Activated CD8-positive, alpha-beta memory T cell treated with anti-CD3 and anti-CD28 coated beads, Interleukin-2, amount 50 U/mL, for 1 hour (primary cell): ENCODE results near the gene ANKRD39.
"Not testable (repeated sequence)": the region's sequence is repeated elsewhere in the genome, so short reads cannot be mapped to it uniquely, and the experiment has no call there.

Experiments used
- DNase-seq: peaks from one replicate; pipeline ENCODE4 v3.0.0-alpha.2; 2020; ENCODE audit errors: extremely low read depth

ANKRD39 gene

DNA sequence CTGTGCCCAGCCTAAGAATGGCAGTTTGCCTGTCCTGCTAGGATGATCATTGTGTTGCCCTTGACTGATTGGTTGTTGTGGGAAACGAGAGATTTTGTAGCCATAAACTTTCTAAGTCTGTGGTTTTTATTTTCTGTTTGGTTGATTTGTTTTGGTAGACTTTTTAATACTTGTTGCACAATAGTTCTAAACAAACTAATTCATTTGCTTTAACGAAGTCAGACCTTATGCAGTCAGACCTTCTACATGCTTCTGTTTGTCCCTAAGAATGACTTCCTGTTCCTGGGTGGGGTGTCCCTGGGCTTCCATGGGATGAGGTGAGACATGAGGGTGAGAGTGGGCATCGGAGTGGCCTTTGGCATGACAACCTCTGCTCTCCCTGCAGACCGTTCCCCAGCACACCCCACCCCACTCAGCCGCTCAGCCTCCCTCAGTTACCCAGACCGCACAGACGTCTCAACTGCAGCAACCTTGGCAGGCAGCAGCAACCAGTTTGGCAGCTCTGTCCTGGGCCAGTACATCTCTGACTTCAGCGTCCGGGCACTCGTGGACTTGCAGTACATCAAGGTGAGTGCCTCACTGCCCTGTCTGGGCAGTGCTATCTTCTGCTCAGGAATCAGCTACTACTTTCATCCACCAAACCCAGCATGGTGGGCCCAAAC lies 49.5 kb downstream of the ANKRD39 start:
- DNase-seq: no peak

GRCh38 chr2:96807127-96807471 lies 50.7 kb downstream of the ANKRD39 start:
- no peak for DNase-seq

DNA sequence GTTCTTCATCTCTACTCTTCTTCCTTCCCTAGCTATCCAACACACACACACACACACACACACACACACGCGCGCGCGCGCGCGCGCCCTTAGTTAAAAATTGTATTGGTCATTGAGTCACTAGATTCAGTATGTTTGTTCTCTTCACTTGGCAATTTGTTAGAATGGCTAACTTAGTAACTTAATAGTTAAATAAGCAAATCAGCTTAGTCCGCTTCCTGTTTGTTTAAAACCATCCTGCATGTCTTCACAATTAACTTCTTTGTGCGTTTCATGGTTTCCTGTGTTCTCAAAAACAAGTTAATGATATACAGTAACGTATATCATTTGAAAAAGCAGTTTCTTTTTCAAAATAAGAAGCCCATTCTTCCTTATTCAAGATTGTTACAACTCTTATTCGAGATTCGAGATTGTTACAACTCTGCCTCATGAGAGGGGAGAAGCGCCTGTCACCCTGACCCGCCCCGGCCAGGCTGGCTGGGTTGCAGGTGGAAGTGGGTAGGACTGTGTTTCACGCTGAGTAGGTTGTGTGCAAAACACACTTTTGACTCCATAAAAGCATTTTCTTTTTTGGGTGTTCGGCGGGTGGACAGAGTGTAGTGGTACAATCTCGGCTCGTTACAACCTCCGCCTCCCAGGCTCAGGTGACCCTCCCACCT lies 51.2 kb downstream of the ANKRD39 start:
- no peak for DNase-seq

- DNase-seq: not testable (repeated sequence)
These were observed 51.9 kb downstream of the ANKRD39 start for GRCh38 chr2:96805946-96806345.

- DNase-seq: no peak
These were observed 52.8 kb downstream of the ANKRD39 start for GRCh38 chr2:96804986-96805385.

- DNase-seq: no peak
These were observed 55.1 kb downstream of the ANKRD39 start for GRCh38 chr2:96802721-96803120.

DNA sequence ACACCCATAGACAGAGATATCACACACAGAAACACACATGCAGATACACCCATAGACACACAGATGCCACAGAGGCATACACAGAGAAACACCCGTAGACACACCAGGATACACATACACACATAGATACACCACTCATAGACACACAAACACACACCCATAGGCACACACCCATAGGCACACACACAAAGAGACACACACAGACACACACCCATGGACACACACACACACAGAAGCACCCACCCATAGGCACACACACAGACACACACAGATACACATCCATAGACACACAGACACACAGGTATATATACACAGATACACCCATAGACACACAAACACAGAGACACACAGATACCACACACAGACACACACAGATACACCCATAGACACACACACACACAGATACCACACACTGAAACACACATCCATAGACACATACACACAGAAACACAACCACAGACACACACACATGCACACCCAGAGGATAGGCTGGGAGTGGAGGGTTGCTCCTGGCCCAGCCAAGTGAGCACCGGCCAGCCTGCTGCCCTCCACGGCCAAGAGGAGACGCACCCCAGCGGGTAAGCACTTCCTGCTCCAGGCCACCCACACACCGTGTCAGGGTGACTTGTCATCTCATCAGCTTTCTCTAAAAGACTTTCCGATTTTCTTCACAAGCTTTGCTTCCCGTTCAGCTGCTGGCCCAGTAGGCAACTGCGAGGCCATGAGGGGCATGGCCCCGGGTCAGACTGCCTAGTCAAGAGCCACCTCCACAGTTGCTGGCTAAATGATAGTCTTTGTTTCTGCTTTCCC lies 55.8 kb downstream of the ANKRD39 start:
- DNase-seq: no peak

- peak; percentile 21 for DNase-seq
These were observed 56.6 kb downstream of the ANKRD39 start for GRCh38 chr2:96801005-96801785.

- DNase-seq: no peak
These were observed 57.5 kb downstream of the ANKRD39 start for GRCh38 chr2:96800061-96801004.

DNA sequence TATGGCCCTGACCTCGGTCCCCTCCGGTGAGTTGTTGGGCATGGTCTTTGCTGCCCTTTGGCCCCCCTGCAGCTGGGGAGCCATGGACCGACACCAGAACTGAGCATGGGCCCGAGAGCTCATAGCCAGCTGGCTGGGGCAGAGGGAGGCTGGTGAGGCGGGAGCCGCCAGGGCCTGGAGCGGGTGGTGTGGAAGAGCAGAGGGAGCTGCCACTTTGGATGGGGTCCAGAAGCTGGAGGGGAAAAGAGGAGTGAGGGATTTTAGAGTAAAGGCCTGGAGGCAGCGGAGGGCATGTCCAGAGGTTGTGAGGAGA lies 58.2 kb downstream of the ANKRD39 start:
- DNase-seq: no peak

GRCh38 chr2:96798733-96799622 lies 58.8 kb downstream of the ANKRD39 start:
- DNase-seq: no peak
